Ovary (tissue), 9 donors: Measurements from ENCODE around the gene CREG1. TPM values are rescaled to one million over a fixed set of nuclear protein-coding genes. Genes with fewer than 3 reads are reported as not detected.

Experiments used
- DNase-seq, 5 donors: peaks; one replicate each; pipeline ENCODE4 v3.0.0-alpha.2; 2019 to 2020
- H3K27ac ChIP-seq, 2 donors: fragments of 200-600 bp; one replicate each; pipeline versions ENCODE4 v1.5.1 to v1.8.0; 2019 to 2022
- H3K27me3 ChIP-seq: fragments of 200-600 bp; one replicate; pipeline ENCODE4 v1.8.0; 2022
- H3K36me3 ChIP-seq: fragments of 200-600 bp; sonication (generic); one replicate; pipeline ENCODE4 v1.5.1; 2019
- H3K4me1 ChIP-seq: one replicate; pipeline ENCODE4 v1.8.1; 2013; ENCODE audit warnings: mild to moderate bottlenecking, moderate library complexity; ENCODE audit not compliant: insufficient read depth
- H3K4me3 ChIP-seq: fragments of 200-600 bp; sonication (generic); one replicate; pipeline ENCODE4 v1.5.1; 2017
- H3K9me3 ChIP-seq, 2 donors: fragments of 200-600 bp in 1 of 2; sonication (generic) in 1 of 2; one replicate each; pipeline versions ENCODE4 v1.5.1 to v1.8.1; 2013 to 2019; ENCODE audit warnings: mild to moderate bottlenecking in 1 of 2, moderate library complexity in 1 of 2
- EP300 ChIP-seq: sonication (generic); formaldehyde crosslinking; IDR thresholded peaks from one replicate; pipeline ENCODE4 v1.6.1; 2017; ENCODE audit warnings: antibody characterized with exemption
- POLR2A ChIP-seq: fragments of 450-650 bp; IDR thresholded peaks from one replicate; pipeline ENCODE4 v1.6.1; 2017; ENCODE audit warnings: antibody characterized with exemption, mild to moderate bottlenecking, moderate library complexity
- WGBS, 3 donors: extraction: QIAGEN DNeasy Blood & Tissue Kit in 1 of 3; methylation state at CpG; one replicate each; pipeline versions ENCODE4 v1.1.5 to v1.1.7; 2013 to 2017; 5-methylcytosine and 5-hydroxymethylcytosine counted together
- intact Hi-C, 4 donors: fragments of 100-400 bp; cut with DNase I; formaldehyde crosslinking; loops; one replicate each; pipeline versions ENCODE4 v1.11.0 to v1.15.1; 2022 to 2023
- polyA plus RNA-seq, 2 donors: library from polyadenylated mRNA; stranded (reverse); fragments of 200-250 nt in 1 of 2; fragments of 350-450 nt in 1 of 2; fragmentation: Illumina TruSeq in 1 of 2; extraction: RNeasy Lipid Tissue Mini Kit (QIAGEN cat#74804) in 1 of 2; gene quantifications; one replicate each; pipeline ENCODE4 v1.2.3, GENCODE V29; 2013 to 2014
- total RNA-seq, 7 donors: library from RNA; depleted of rRNA in 2 of 7; stranded (reverse); fragments of >200 nt in 2 of 7; fragmentation: NEBNext Ultra II Directional in 3 of 7; extraction: Animal tissue kit (Norgen Biotek cat#: 25700) in 3 of 7; gene quantifications; one replicate each; pipeline versions ENCODE4 v1.1.0 to v1.2.4, GENCODE V29; 2016 to 2023
- TF ChIP-seq, protein P1 (sequence below), 3 donors: fragments of 450-650 bp in 2 of 3; fragments of 200-600 bp in 1 of 3; IDR thresholded peaks; one replicate each; pipeline versions ENCODE4 v1.5.1 to v1.8.0; 2016 to 2022; ENCODE audit warnings: antibody characterized with exemption in 3 of 3, mild to moderate bottlenecking in 1 of 3
- donor health status: DM: no; HTN: no; CAD: no; lungs with moderate emphysema.
- donor health status: DM: no; HTN: no; CAD: no.
- donor health status: Bipolar disorder and iron deficiency.
- donor health status: DM: yes; HTN: yes; CAD: no.
- donor health status: DM: no; HTN: no; CAD: no.
- donor health status: DM: yes; HTN: yes; CAD: no.

The CREG1 gene
- total and polyA plus RNA-seq, 9 donors = 82.2 to 203 (median 96.8) TPM

DNA sequence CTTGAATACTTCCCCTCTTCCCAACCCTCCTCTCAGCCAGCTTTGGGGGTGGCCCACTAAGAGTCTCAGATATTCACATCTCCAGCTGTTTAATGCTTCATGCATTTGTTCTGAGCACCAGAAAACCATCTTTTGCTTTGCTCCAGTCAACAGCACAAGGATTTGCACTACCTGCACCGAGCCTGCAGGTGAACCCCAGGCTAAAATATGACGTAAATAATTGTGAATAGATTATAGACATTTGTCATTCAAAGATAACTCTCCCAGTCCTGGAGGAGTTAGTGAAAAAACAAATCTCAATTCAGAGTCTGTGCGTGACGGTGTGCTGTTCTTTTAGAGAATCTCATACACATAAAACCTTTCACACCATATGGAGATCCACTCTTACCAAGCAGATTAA, 42.7 kb downstream of the CREG1 start:
- H3K9me3 ChIP-seq = no peaks in the 10 kb centered on the region
- no peaks in the 10 kb centered on the region for H3K27me3 ChIP-seq
- no peaks in the 10 kb centered on the region for H3K4me1 ChIP-seq
- WGBS, 3 donors = 91 to 95% (median 94%) methylated on average over 4 of the region's 4 CpGs
- no peaks in the 10 kb centered on the region for H3K36me3 ChIP-seq
- no peak for TF ChIP-seq EP300
- no peak for TF ChIP-seq POLR2A
- TF ChIP-seq, protein P1, sequence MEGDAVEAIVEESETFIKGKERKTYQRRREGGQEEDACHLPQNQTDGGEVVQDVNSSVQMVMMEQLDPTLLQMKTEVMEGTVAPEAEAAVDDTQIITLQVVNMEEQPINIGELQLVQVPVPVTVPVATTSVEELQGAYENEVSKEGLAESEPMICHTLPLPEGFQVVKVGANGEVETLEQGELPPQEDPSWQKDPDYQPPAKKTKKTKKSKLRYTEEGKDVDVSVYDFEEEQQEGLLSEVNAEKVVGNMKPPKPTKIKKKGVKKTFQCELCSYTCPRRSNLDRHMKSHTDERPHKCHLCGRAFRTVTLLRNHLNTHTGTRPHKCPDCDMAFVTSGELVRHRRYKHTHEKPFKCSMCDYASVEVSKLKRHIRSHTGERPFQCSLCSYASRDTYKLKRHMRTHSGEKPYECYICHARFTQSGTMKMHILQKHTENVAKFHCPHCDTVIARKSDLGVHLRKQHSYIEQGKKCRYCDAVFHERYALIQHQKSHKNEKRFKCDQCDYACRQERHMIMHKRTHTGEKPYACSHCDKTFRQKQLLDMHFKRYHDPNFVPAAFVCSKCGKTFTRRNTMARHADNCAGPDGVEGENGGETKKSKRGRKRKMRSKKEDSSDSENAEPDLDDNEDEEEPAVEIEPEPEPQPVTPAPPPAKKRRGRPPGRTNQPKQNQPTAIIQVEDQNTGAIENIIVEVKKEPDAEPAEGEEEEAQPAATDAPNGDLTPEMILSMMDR (IDR thresholded peaks at IDR 0.05) = no peak
- H3K27ac ChIP-seq = no peak overlapping the region
- DNase-seq = no peak
- no peak overlapping the region for H3K4me3 ChIP-seq
- intact Hi-C loops = no loop called here

DNA sequence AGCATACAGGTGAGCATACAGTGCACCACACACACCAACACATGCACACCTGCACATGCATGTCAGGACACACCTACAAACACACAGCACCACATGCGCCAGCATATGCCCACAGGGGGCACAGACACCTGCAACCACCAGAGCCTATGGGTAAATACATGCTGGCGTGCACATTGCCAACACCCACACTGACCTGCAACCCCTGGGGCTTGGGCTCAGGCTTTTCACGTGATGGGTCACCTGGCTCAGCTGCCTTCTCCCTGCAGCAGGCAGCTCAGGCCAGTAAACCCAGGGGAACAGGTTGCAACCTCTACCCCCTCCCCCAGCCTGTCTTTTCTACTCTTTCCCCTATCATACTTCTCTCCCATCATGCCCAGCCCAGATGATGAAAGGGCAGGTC, 43.3 kb downstream of the CREG1 start:
- no peaks in the 10 kb centered on the region for H3K4me1 ChIP-seq
- no peaks in the 10 kb centered on the region for H3K9me3 ChIP-seq
- no peak overlapping the region for H3K4me3 ChIP-seq
- WGBS, 3 donors = 85 to 91% (median 88%) methylated on average over 3 of the region's 3 CpGs
- no peak overlapping the region for H3K27ac ChIP-seq
- H3K36me3 ChIP-seq = no peaks in the 10 kb centered on the region
- DNase-seq = no peak
- no peaks in the 10 kb centered on the region for H3K27me3 ChIP-seq
- intact Hi-C loops = no loop called here
- no peak for TF ChIP-seq POLR2A
- TF ChIP-seq, protein P1 (IDR thresholded peaks at IDR 0.05) = no peak
- no peak for TF ChIP-seq EP300

DNA sequence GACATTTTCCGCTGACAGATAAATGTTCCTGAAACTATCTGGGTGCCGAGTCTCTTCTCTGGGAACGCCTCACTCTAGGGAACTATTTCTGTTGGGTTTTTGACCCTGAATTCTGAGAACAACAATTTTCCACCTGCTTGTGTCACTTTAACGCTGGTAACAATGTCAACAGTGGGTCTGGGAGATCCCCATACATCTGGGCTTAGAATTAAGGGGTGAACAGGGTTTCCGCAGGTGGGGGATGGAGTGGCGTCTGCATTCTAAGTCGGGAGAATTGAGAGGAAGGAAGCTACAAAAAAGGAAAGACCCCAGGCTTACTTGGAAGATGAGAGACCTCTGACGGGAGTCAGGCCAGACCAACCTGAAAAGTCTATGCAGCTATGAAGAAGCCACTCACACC, 44.0 kb downstream of the CREG1 start:
- intact Hi-C loops = no loop called here
- Histone ChIP-seq H3K27ac (no peak overlapping the region), H3K4me1 (no peaks in the 10 kb centered on the region), H3K36me3 (no peaks in the 10 kb centered on the region), H3K4me3 (no peak overlapping the region), H3K27me3 (no peaks in the 10 kb centered on the region), H3K9me3 (no peaks in the 10 kb centered on the region)
- DNase-seq = no peak
- no peak for TF ChIP-seq POLR2A
- TF ChIP-seq EP300 = no peak
- TF ChIP-seq, protein P1 (IDR thresholded peaks at IDR 0.05) = no peak
- 79 to 82% (median 80%) methylated on average over 8 of the region's 8 CpGs for WGBS, 3 donors

DNA sequence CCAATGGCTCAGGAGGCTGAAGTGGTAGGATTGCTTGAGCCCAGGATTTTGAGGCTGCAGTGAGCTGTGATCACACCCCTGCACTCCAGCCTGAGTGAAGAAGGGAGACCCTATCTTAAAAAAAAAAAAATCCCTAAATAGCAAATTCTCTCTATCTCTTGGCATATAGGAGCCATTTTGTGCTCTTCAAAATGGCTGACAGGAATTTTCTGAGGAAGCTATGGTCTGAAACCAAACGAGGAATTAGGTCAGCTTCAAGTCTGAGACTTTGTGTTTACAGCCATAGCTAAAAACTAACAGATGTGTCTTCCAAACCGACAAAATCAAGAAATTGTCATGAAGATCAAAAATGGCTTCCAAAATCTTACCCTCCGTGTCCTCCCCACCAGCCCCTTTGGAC, 45.8 kb downstream of the CREG1 start:
- no peaks in the 10 kb centered on the region for H3K9me3 ChIP-seq
- 83 to 89% (median 84%) methylated on average over 3 of the region's 3 CpGs for WGBS, 3 donors

More for the DNA sequence above, 45.8 kb downstream of the CREG1 start:
- Histone ChIP-seq H3K36me3 (no peaks in the 10 kb centered on the region), H3K4me3 (no peak overlapping the region), H3K4me1 (no peaks in the 10 kb centered on the region), H3K27ac (no peak overlapping the region), H3K27me3 (no peaks in the 10 kb centered on the region)
- TF ChIP-seq EP300 (no peak), POLR2A (no peak)
- TF ChIP-seq, protein P1 (IDR thresholded peaks at IDR 0.05) = no peak
- DNase-seq = no peak
- intact Hi-C loops = no loop called here
